Measurements from ENCODE around the gene SPOUT1.

DNA sequence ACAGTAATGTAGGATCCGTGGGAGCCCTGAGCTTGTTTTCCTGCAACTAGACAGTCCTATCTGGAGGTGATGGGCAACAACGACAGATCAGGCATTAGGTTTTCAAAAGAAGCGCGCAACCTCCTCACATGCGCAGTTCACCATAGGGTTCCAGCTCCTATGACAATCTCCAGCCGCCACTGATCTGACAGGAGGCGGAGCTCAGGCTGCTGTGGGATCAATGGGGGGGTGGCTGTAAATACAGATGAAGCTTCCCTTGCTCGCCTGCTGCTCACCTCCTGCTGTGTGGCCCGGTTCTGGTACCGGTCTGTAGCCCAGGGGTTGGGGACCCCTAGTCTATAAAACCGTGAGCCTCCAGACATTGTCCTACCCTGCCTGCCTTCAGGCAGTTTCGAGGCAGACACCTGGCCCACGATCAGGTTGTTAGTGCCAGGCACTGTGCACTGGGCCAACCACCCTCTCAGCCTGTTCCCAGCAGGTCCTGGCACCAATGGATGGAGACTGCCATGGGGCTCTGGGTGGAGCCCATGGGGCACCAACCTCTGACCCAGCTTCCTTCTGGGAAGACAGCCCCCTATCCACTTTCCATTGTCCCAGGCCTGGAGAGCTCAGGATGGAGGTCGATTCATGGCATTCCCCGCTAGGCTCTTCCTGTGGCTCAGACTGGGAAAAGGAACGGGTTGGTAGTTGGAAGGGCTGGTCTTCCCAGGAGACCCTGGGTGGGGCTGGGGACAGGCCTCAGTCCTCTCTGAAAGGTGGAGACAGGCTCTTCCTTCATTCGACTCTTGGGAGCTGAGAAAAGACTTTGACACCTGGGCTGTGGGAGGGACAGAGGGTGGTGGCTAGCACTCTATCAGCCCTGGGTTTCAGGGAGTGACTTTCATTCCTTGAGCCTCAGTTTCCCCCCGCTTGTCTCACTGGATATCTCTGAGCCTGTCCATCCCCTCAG, 9.6 kb downstream of the SPOUT1 start:
- TF ChIP-seq, protein P1, sequence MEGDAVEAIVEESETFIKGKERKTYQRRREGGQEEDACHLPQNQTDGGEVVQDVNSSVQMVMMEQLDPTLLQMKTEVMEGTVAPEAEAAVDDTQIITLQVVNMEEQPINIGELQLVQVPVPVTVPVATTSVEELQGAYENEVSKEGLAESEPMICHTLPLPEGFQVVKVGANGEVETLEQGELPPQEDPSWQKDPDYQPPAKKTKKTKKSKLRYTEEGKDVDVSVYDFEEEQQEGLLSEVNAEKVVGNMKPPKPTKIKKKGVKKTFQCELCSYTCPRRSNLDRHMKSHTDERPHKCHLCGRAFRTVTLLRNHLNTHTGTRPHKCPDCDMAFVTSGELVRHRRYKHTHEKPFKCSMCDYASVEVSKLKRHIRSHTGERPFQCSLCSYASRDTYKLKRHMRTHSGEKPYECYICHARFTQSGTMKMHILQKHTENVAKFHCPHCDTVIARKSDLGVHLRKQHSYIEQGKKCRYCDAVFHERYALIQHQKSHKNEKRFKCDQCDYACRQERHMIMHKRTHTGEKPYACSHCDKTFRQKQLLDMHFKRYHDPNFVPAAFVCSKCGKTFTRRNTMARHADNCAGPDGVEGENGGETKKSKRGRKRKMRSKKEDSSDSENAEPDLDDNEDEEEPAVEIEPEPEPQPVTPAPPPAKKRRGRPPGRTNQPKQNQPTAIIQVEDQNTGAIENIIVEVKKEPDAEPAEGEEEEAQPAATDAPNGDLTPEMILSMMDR (IDR thresholded peaks at IDR 0.05) = no peak
- no peak for TF ChIP-seq EP300 (IDR thresholded peaks at IDR 0.05)

Measured in gastroesophageal sphincter (tissue), 3 donors.